Dendritic cell treated with granulocyte-macrophage colony-stimulating factor and Interleukin-4, amounts not matched to agents 40 ng/mL and 50 ng/mL, for 4 days (primary cell): ENCODE measurements around the gene TNFSF4.

Experiments
- H3K27ac Mint-ChIP-seq: one replicate; pipeline ENCODE4 v1.8.0; 2022; ENCODE audit warnings: mild to moderate bottlenecking, mixed read lengths
- H3K27me3 Mint-ChIP-seq: one replicate; pipeline ENCODE4 v1.8.0; 2022; ENCODE audit warnings: mild to moderate bottlenecking, mixed read lengths
- H3K36me3 Mint-ChIP-seq: one replicate; pipeline ENCODE4 v1.8.0; 2022; ENCODE audit warnings: low read depth, mixed read lengths
- H3K4me1 Mint-ChIP-seq: one replicate; pipeline ENCODE4 v1.8.0; 2022; ENCODE audit warnings: low read depth, mixed read lengths
- H3K4me3 Mint-ChIP-seq: one replicate; pipeline ENCODE4 v1.8.0; 2022; ENCODE audit warnings: mild to moderate bottlenecking, moderate library complexity, mixed read lengths
- H3K9me3 Mint-ChIP-seq: one replicate; pipeline ENCODE4 v1.8.0; 2022; ENCODE audit warnings: mixed read lengths
- intact Hi-C: fragments of 100-400 bp; cut with micrococcal nuclease; formaldehyde crosslinking; loops from one replicate; pipeline ENCODE4 v1.15.0; 2022

The TNFSF4 gene

GRCh38 chr1:173134800-173135199, 72.3 kb downstream of the TNFSF4 start:
- H3K27me3 Mint-ChIP-seq = no peaks in the 10 kb centered on the region

GRCh38 chr1:173134029-173134428, 73.1 kb downstream of the TNFSF4 start:
- Mint-ChIP-seq H3K36me3 (no peaks in the 10 kb centered on the region), H3K4me1 (no peaks in the 10 kb centered on the region), H3K27ac (no peak overlapping the region), H3K27me3 (no peaks in the 10 kb centered on the region), H3K4me3 (no peak overlapping the region), H3K9me3 (no peaks in the 10 kb centered on the region)
- intact Hi-C loops = no loop called here

More at GRCh38 chr1:173134800-173135199, 72.3 kb downstream of the TNFSF4 start:
- no peaks in the 10 kb centered on the region for H3K9me3 Mint-ChIP-seq
- H3K4me1 Mint-ChIP-seq = no peaks in the 10 kb centered on the region
- H3K36me3 Mint-ChIP-seq = no peaks in the 10 kb centered on the region
- H3K27ac Mint-ChIP-seq = no peak overlapping the region
- intact Hi-C loops = no loop called here
- H3K4me3 Mint-ChIP-seq = no peak overlapping the region
